ENCODE measurements around the gene NPHP4. TPM values are rescaled to one million over a fixed set of nuclear protein-coding genes. Genes with fewer than 3 reads are reported as not detected.

Gene NPHP4
- total RNA-seq, 2 experiments from 2014 or later: 6.2 to 7.7 TPM

DNA sequence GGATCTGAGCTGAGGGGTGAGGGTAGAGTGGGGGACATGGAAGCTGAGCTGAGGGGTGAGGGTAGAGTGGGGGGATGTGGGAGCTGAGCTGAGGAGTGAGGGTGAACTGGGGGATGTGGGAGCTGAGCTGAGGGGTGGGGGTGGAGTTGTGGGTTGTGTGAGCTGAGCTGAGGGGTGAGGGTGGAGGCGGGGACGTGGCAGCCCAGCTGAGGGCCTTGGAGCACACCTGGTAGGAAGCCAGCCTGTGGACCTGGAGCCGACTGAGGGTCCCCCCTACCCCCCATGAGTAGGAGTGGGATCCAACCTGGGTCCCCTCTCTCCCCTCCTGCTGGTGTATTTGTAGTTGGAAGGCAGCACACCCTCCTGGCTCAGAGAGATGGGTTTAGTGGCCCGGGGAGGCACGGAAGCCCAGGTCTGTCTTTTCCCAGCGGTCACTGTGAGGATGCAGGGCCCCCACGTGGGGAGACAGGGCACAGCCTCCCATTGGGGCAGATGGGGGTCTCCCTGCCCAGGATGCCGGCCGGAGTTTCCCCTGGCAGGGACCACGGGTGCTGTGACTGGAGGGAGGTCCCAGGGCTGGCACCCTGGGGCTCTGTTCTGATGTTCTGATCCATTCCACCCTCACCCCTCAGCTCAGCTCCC lies 13.2 kb upstream of the NPHP4 start:
- Mint-ChIP-seq H3K4me3 (no peak overlapping the region), H3K9me3 (no peaks in the 10 kb centered on the region), H3K36me3 (ENCODE audit: low read depth) (peaks cover 5% of the 10 kb centered on the region), H3K27ac (no peak overlapping the region), H3K4me1 (ENCODE audit: low read depth) (peaks cover 6% of the 10 kb centered on the region), H3K27me3 (no peaks in the 10 kb centered on the region)
- ChIA-PET CTCF (no interaction called here), POLR2A (no interaction called here)
- no peak overlapping the region for H3K4me3 ChIP-seq (ENCODE audit: low read length)
- peaks cover 34% of the 10 kb centered on the region for H3K4me1 ChIP-seq (ENCODE audit: insufficient read depth, low read length)
- H3K27me3 ChIP-seq (ENCODE audit: control insufficient read depth in 1 of 2, insufficient read depth in 2 of 2, low read length in 2 of 2): no peaks in the 10 kb centered on the region
- DNase-seq (peak in 1 of 14 experiments; percentile 7), ATAC-seq (ENCODE audit: poor library complexity) (no peak)
- H3K27ac ChIP-seq (ENCODE audit: low read depth in 1 of 2, low read length in 2 of 2): no peak overlapping the region
- TF ChIP-seq CTCF (IDR thresholded peaks at IDR 0.05): no peak
- H3K9me3 ChIP-seq (ENCODE audit: control insufficient read depth in 1 of 2, insufficient read depth in 1 of 2, low read length in 2 of 2): no peaks in the 10 kb centered on the region
- intact Hi-C loops (cut with DNase I, micrococcal nuclease): no loop called here
- H3K36me3 ChIP-seq (ENCODE audit: insufficient read depth, low read length): peaks cover 9% of the 10 kb centered on the region

DNA sequence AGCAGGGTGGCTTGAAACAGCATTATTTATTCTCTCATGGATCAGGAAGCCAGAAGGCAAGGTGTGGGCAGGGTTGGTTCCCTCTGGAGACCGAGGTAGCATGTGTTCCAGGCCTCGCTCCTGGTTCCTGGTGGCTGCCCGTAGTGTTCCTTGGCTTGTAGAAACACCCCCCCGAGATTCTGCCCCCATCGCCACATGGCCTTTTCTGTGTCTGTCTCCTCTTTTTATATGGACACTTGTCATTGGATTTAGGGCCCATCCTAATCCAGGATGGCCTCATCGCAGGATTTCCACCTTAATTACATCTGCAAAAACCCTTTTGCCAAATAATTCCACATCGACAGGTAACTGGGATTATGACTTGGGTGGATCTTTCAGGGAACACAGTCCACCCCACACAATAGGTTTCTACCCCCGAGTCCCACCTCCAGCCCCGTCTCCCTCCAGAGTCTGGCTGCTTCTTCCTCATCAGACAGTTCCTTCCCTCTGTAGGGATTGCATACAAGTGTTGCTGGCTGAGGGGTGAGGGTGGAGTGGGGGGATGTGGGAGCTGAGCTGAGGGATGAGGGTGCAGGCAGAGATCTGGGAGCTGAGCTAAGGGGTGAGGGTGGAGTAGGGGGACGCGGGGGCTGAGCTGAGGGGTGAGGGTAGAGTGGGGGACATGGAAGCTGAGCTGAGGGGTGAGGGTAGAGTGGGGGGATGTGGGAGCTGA lies 12.3 kb upstream of the NPHP4 start:
- no peaks in the 10 kb centered on the region for H3K9me3 Mint-ChIP-seq
- CTCF ChIA-PET: no interaction called here
- H3K36me3 Mint-ChIP-seq (ENCODE audit: low read depth): peaks cover 5% of the 10 kb centered on the region
- ATAC-seq (ENCODE audit: poor library complexity): no peak
- peak in 1 of 14 experiments; percentile 7 for DNase-seq
- peaks cover 13% of the 10 kb centered on the region for H3K36me3 ChIP-seq (ENCODE audit: insufficient read depth, low read length)
- peaks cover 35% of the 10 kb centered on the region for H3K4me1 ChIP-seq (ENCODE audit: insufficient read depth, low read length)
- no peaks in the 10 kb centered on the region for H3K9me3 ChIP-seq (ENCODE audit: control insufficient read depth in 1 of 2, insufficient read depth in 1 of 2, low read length in 2 of 2)
- intact Hi-C loops (cut with DNase I, micrococcal nuclease): no loop called here
- H3K27me3 Mint-ChIP-seq: no peaks in the 10 kb centered on the region
- POLR2A ChIA-PET: no interaction called here
- no peak for TF ChIP-seq CTCF (IDR thresholded peaks at IDR 0.05)
- H3K27ac ChIP-seq (ENCODE audit: low read depth in 1 of 2, low read length in 2 of 2): no peak overlapping the region
- H3K4me3 ChIP-seq (ENCODE audit: low read length): no peak overlapping the region
- H3K4me3 Mint-ChIP-seq: no peak overlapping the region
- H3K27ac Mint-ChIP-seq: no peak overlapping the region
- peaks cover 10% of the 10 kb centered on the region for H3K4me1 Mint-ChIP-seq (ENCODE audit: low read depth)
- H3K27me3 ChIP-seq (ENCODE audit: control insufficient read depth in 1 of 2, insufficient read depth in 2 of 2, low read length in 2 of 2): no peaks in the 10 kb centered on the region

GRCh38 chr1:6003568-6004411 lies 11.6 kb upstream of the NPHP4 start:
- H3K4me1 Mint-ChIP-seq (ENCODE audit: low read depth): peaks cover 12% of the 10 kb centered on the region

More at GRCh38 chr1:6003568-6004411, 11.6 kb upstream of the NPHP4 start:
- ChIA-PET POLR2A (no interaction called here), CTCF (no interaction called here)
- H3K27me3 Mint-ChIP-seq: no peaks in the 10 kb centered on the region
- H3K4me1 ChIP-seq (ENCODE audit: insufficient read depth, low read length): peaks cover 35% of the 10 kb centered on the region
- TF ChIP-seq CTCF (IDR thresholded peaks at IDR 0.05): no peak
- no peaks in the 10 kb centered on the region for H3K9me3 Mint-ChIP-seq
- ATAC-seq (ENCODE audit: poor library complexity) (no peak), DNase-seq (no peak)
- H3K4me3 Mint-ChIP-seq: no peak overlapping the region
- H3K9me3 ChIP-seq (ENCODE audit: control insufficient read depth in 1 of 2, insufficient read depth in 1 of 2, low read length in 2 of 2): no peaks in the 10 kb centered on the region
- no peaks in the 10 kb centered on the region for H3K27me3 ChIP-seq (ENCODE audit: control insufficient read depth in 1 of 2, insufficient read depth in 2 of 2, low read length in 2 of 2)
- H3K27ac Mint-ChIP-seq: no peak overlapping the region
- H3K4me3 ChIP-seq (ENCODE audit: low read length): no peak overlapping the region
- H3K36me3 ChIP-seq (ENCODE audit: insufficient read depth, low read length): peaks cover 17% of the 10 kb centered on the region
- intact Hi-C loops (cut with DNase I, micrococcal nuclease): no loop called here
- H3K27ac ChIP-seq (ENCODE audit: low read depth in 1 of 2, low read length in 2 of 2): no peak overlapping the region
- H3K36me3 Mint-ChIP-seq (ENCODE audit: low read depth): peaks cover 5% of the 10 kb centered on the region

Measured in CD4-positive, alpha-beta T cell (primary cell).